Measurements from ENCODE around the gene ATXN1.

Gene ATXN1

DNA sequence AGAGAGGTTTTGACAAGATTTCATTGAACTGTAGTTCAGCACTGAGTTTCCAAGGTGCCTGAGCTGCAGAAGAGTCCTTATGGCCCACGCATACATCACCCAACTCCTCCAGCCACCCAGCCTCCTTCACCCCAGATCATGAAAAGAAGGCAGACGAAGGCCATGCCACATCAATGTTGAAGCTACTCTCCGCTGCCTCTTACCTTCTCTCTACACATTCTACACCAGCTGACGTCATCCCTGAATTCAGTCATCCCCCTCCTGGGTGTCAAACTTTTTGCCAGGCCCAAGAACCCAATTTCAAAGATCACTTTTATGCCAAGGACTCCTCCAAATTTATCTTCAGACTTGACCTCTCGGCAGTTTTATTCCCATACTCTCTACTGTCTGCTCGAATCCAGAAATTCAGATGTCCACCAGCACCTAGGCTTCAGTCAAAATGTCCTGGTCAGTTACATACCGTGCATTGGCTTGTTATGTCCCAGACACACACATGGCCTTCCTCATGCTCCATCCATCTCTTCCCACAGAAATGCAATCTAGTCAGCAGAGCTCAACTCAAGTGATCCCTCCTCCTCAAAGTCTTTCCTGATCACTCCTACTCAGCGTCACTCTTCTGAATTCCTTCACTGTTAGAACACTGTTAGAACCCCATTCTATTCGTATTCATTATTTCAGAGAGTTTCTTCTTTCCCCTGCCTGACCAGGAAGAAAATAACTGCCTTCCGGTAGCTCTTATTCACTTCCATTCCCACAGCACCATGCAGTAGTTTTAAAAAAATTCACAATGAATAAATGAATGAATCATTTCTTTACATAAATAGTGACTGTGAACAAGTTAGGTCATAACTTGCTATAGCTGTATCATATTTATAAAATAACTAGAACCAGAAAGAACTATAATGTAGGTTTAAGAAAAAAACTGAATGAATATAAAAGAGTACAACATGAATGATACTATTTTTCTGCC, 11.5 kb downstream of the ATXN1 start:
- in situ Hi-C loops (cut with MboI; ENCODE audit: low sequenced_read_pairs) = loop anchor here (25.0 kb wide), 2 partner anchors 238 to 412 kb away; no protein-coding TSS in a partner anchor

- in situ Hi-C loops (cut with MboI; ENCODE audit: low sequenced_read_pairs) = no loop called here
These were observed 13.3 kb downstream of the ATXN1 start for GRCh38 chr6:16748025-16748319.

DNA sequence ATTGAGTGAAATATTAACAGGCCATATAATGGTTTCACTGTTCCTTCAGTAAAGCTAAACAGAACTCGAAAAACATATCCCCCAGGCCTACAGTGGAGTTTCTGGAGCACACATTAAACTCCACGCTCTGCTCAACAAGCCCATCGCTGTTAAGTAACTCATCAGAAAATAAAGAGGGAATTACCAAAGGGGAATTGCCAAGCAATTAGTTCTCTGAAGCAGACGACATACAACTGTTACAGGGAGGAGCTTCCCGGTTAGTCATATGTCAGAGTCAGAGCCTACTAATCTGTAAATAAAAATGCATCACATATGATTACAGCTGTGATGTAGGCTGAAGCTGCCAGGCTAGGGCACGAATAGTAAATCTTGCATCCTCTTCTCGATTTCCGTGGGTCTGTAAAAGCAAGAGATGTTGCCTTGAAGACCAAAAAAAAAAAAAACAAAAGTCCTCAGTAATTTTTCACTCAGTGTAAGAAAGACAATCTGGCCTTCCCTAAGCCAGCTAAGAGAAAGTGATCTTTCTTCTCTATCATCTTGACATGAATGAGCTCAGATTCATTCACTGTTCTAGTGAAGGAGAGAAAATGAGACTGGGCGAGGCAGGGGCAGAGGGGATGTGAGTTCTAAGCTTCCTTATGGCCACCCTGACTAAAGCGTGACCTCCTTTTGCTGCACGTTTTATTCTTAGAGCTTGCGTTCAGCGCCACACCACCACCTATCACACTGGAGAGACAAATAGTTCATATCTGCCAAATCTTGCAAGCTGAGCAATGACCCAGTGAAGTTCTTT, 13.8 kb downstream of the ATXN1 start:
- in situ Hi-C loops (cut with MboI; ENCODE audit: low sequenced_read_pairs) = no loop called here

GRCh38 chr6:16746812-16747211, 14.4 kb downstream of the ATXN1 start:
- in situ Hi-C loops (cut with MboI; ENCODE audit: low sequenced_read_pairs) = no loop called here

DNA sequence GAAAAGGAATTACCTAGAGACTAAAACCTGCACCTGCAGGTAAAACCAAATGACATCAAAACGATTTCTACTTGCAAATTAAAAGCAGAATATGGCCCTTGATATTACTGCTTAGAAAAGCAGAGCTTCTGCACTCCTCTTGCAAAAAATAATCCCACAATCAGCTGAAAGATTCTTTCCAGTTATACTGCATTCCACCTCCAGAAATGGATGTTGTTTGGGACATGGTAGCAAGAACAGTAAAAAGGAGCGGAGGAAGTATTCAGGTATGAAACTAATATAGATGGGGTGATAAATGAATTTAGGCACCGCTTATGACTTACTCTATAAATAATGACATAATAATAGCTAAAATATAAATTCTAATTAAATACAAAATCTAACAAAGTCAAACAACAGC, 14.9 kb downstream of the ATXN1 start:
- in situ Hi-C loops (cut with MboI; ENCODE audit: low sequenced_read_pairs) = no loop called here

GRCh38 chr6:16743664-16744210, 17.5 kb downstream of the ATXN1 start:
- in situ Hi-C loops (cut with MboI; ENCODE audit: low sequenced_read_pairs) = no loop called here

DNA sequence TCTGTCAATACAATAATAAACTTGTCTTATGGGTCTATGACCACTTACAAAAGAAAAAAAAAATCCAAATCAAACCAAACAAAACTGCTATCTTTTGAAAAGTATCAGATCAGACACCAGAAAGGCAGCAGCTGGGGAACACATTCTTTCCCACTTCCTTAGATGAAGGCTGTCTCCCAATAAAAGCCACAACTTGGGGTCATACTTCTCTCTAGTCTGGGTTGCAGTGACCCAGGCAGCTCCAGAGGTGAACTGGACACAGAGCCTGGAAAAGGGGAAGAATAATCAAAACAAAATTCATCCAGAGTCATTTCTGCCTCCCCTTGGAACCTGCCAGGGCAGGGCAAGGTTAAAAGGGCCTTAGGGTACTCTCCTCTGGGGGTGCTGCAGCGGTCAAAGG, 19.1 kb downstream of the ATXN1 start:
- in situ Hi-C loops (cut with MboI; ENCODE audit: low sequenced_read_pairs) = no loop called here

DNA sequence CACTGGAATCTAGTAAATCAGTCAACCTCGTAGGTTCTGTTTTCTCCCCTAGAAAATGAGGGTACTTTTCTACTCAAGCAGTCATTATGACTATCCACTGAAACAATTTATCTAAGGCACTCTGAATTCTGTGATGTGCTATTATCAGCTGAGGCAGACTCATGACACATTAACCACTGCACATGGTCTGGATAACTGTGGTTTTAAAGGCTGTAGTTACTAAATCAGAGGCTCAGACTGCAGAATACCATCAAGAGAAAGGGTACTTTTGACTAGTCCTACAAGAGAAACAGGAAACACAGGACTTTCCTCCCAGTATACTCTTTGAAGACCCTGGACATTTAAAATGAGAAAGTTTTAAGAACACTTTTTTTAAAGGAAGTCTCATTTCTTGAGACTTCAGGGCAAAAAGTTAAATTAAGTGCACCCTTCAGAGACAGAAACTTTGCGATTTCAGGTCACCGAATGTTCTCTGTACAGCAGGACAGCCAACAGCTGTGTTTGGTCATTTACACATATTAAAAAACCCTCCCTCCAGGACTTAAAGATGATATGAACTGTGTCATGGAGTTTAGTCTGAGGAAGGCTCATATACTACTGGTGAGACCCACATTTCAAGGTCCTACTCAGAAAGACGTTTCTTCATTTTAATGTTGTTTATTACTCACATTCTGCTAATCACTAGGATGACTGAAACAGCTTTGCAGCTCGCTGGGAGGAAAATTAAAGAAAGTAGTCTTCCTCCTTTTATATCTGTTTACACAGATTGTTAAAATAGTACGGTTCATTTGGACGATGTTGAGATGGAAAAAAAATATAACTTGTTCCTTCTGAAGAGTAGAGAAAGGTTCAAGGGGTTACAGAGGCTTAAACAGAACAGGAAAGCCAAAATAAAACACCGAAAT, 19.9 kb downstream of the ATXN1 start:
- in situ Hi-C loops (cut with MboI; ENCODE audit: low sequenced_read_pairs) = no loop called here

DNA sequence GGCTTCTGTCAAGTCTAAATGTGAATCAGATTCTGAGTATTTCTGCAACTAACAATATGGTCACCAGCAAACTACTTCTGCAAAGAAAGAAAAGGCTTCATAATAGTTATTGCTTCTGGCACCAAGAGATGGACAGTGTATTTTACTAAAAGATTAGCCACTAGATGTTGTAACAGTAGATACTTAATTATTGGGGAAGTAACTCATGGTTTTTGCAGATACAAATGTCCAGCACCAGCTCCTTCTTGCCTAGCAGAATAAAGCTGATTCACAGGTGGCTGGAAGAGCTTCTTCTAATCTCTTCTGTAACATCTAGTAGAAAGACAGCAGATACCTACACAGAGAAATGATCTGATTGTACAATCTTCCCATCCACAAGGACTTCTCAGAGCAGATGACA, 21.2 kb downstream of the ATXN1 start:
- in situ Hi-C loops (cut with MboI; ENCODE audit: low sequenced_read_pairs) = no loop called here

DNA sequence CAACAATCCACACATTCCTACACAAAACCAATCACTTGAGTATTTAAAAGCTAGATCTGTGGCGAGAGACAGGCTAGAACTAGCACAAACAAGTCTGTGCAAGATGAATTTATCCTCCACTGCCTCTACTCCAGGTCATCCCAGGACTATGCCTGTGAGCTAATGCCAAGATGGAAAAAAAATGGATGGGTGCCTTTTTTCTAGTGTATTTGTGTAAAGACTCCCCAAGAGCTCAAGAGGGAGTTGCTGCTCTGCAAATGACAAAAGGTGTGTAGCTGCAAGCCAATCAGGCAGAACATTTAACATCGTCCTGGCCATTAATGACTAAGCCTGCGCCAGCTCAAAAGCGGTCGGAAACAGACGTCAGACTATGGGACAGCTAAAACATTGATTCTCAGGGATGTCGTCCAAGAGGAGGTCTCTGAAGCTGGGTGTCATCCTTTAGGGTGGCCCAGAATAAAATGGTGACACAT, 21.9 kb downstream of the ATXN1 start:
- in situ Hi-C loops (cut with MboI; ENCODE audit: low sequenced_read_pairs) = no loop called here

- in situ Hi-C loops (cut with MboI; ENCODE audit: low sequenced_read_pairs) = no loop called here
These were observed 23.3 kb downstream of the ATXN1 start for GRCh38 chr6:16737925-16738324.

GRCh38 chr6:16736856-16737775, 24.1 kb downstream of the ATXN1 start:
- in situ Hi-C loops (cut with MboI; ENCODE audit: low sequenced_read_pairs) = no loop called here

DNA sequence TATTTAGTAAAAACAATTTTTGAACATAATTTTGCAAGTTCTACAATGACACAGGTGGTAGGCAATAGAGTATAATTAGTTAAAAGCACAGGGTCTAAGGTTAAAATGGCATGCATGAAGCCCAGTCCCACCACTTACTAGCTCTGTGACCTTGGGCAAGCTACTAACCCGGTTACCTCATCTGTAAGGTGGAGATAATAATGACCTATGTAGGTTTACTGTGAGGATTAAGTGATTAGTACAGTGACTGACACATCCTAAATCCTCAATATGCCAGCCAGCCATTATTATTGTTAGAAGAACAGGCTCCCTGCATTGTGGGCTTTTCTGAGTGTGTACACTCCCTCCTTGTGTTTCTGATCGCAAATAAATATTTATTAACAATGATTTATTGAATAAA, 26.2 kb downstream of the ATXN1 start:
- in situ Hi-C loops (cut with MboI; ENCODE audit: low sequenced_read_pairs) = no loop called here

- in situ Hi-C loops (cut with MboI; ENCODE audit: low sequenced_read_pairs) = no loop called here
These were observed 28.2 kb downstream of the ATXN1 start for GRCh38 chr6:16733085-16733484.

GRCh38 chr6:16731478-16732051, 29.7 kb downstream of the ATXN1 start:
- in situ Hi-C loops (cut with MboI; ENCODE audit: low sequenced_read_pairs) = no loop called here

GRCh38 chr6:16730738-16731477, 30.4 kb downstream of the ATXN1 start:
- in situ Hi-C loops (cut with MboI; ENCODE audit: low sequenced_read_pairs) = no loop called here

DNA sequence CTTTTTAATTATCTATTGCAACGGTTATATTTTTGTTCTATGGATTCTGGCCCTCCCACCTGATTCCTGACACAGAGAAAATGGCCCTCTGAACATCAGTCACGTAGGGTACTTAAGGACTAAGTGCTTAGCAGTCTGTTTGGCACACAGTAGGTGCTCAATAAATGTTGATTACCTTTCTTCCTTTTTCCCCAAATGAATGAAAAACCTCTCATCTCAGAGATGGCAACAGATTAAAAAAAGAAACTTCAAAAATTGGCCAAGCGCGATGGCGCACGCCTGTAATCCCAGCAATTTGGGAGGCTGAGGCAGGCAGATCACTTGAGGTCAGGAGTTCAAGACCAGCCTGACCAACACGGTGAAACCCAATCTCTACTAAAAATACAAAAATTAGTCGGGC, 31.5 kb downstream of the ATXN1 start:
- in situ Hi-C loops (cut with MboI; ENCODE audit: low sequenced_read_pairs) = no loop called here

GRCh38 chr6:16729183-16729691, 32.0 kb downstream of the ATXN1 start:
- in situ Hi-C loops (cut with MboI; ENCODE audit: low sequenced_read_pairs) = no loop called here

Data from HL-60/S4 treated with phorbol 12-myristate 13-acetate at 8.2 ng/mL for 4 days and 3 days (cell line).